Progenitor cell of endocrine pancreas (in vitro differentiated cells): ENCODE measurements around the gene FBXO11. TPM values are rescaled to one million over a fixed set of nuclear protein-coding genes. Genes with fewer than 3 reads are reported as not detected.

ENCODE experiments used
- DNase-seq: peaks from one replicate; pipeline ENCODE4 v3.0.0; 2021; ENCODE audit warnings: low spot score; ENCODE audit not compliant: unreplicated experiment
- H3K27ac Mint-ChIP-seq: 2 replicates; pipeline ENCODE4 v1.8.0; 2021; ENCODE audit warnings: mild to moderate bottlenecking, moderate library complexity, mixed read lengths
- H3K27me3 Mint-ChIP-seq: 2 replicates; pipeline ENCODE4 v1.8.0; 2021; ENCODE audit warnings: mixed read lengths
- H3K36me3 Mint-ChIP-seq: 2 replicates; pipeline ENCODE4 v1.8.0; 2022; ENCODE audit warnings: mixed read lengths; ENCODE audit not compliant: insufficient read depth
- H3K4me1 Mint-ChIP-seq: 2 replicates; pipeline ENCODE4 v1.8.0; 2021; ENCODE audit warnings: low read depth, mixed read lengths
- H3K4me3 Mint-ChIP-seq: 2 replicates; pipeline ENCODE4 v1.8.0; 2021; ENCODE audit warnings: low read depth, mild to moderate bottlenecking, moderate library complexity, mixed read lengths
- H3K9me3 Mint-ChIP-seq: 2 replicates; pipeline ENCODE4 v1.8.0; 2021; ENCODE audit warnings: low read depth, mixed read lengths
- CTCF ChIP-seq: fragments of 200-600 bp; sonication (generic); IDR thresholded peaks from one replicate; pipeline ENCODE4 v1.5.0; 2021; ENCODE audit warnings: antibody characterized with exemption, mild to moderate bottlenecking; ENCODE audit not compliant: unreplicated experiment
- total RNA-seq: library from RNA; stranded (reverse); gene quantifications from 2 replicates; pipeline ENCODE4 v1.2.1, GENCODE V29; 2021

The FBXO11 gene
- total RNA-seq, 1 donor from 2014 or later = 96.5 TPM

DNA sequence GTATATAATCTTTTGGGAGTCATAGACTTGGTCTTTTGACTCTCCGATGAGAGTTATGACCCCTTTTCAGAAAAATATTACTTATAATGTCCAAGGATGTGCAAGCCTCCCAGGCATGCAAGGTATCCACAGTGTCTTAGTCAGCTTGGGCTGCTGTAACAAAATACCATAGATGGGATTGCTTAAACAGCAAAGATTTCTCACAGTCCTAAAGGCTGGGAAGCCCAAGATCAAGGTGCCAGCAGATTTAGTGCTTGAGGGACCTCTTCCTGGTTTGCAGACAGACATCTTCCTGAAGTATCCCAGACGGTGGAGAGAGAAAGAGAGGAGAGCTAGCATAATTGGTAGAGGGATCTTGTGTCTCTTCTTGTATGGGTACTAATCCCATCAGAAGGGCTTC is 35.6 kb upstream of the FBXO11 start:
- Mint-ChIP-seq H3K27ac (no peak overlapping the region), H3K4me1 (peaks cover 4% of the 10 kb centered on the region), H3K9me3 (no peaks in the 10 kb centered on the region), H3K27me3 (peaks cover 9% of the 10 kb centered on the region), H3K36me3 (no peaks in the 10 kb centered on the region), H3K4me3 (no peak overlapping the region)
- no peak for TF ChIP-seq CTCF
- no peak for DNase-seq

DNA sequence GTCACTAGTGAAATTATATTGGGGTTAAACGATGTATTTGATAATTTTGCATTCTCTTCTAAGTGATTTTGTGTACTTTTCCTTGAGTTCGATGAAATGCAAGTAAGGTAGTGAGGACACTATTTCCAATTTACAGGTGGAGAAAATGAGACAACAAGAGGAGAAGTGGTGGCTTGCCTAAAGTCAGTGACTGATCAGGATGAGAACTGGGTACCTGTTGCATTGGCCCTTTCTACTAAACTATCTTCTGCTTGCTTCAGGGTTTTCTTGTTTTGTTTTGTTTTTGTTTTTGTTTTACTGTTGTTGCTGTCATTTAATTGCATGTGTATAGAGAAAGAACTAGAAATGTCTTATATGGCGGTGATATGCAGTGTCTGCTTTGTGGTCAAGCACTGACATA is 31.4 kb upstream of the FBXO11 start:
- Mint-ChIP-seq H3K9me3 (no peaks in the 10 kb centered on the region), H3K27me3 (peaks cover 9% of the 10 kb centered on the region), H3K4me1 (peaks cover 4% of the 10 kb centered on the region), H3K36me3 (no peaks in the 10 kb centered on the region), H3K27ac (no peak overlapping the region), H3K4me3 (no peak overlapping the region)
- TF ChIP-seq CTCF = no peak
- no peak for DNase-seq

DNA sequence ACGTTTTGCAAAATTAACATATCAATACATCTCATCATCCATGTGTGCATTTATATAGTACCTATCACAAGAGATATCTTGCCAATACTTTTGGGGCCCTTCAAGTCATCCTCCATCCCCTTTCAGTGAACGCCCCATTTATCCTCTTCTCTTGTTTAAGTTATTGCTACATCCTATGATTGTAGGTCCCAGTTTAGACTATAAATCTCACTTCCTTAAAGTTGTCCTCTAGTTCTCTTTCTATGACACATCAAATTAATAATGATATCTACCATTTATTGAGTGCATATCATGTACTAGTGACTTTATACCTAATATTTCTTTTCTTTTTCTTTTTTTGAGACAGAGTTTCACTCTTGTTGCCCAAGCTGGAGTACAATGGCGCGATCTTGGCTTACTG is 28.8 kb upstream of the FBXO11 start:
- DNase-seq = no peak
- TF ChIP-seq CTCF = no peak
- no peak overlapping the region for H3K27ac Mint-ChIP-seq
- peaks cover 4% of the 10 kb centered on the region for H3K4me1 Mint-ChIP-seq
- H3K27me3 Mint-ChIP-seq = peaks cover 6% of the 10 kb centered on the region
- no peaks in the 10 kb centered on the region for H3K9me3 Mint-ChIP-seq
- H3K4me3 Mint-ChIP-seq = no peak overlapping the region
- H3K36me3 Mint-ChIP-seq = no peaks in the 10 kb centered on the region

GRCh38 chr2:47918043-47918442 is 11.7 kb upstream of the FBXO11 start:
- Mint-ChIP-seq H3K27me3 (peaks cover 7% of the 10 kb centered on the region), H3K36me3 (no peaks in the 10 kb centered on the region), H3K4me3 (no peak overlapping the region), H3K9me3 (no peaks in the 10 kb centered on the region), H3K27ac (no peak overlapping the region), H3K4me1 (peaks cover 6% of the 10 kb centered on the region)
- no peak for TF ChIP-seq CTCF
- no peak for DNase-seq

DNA sequence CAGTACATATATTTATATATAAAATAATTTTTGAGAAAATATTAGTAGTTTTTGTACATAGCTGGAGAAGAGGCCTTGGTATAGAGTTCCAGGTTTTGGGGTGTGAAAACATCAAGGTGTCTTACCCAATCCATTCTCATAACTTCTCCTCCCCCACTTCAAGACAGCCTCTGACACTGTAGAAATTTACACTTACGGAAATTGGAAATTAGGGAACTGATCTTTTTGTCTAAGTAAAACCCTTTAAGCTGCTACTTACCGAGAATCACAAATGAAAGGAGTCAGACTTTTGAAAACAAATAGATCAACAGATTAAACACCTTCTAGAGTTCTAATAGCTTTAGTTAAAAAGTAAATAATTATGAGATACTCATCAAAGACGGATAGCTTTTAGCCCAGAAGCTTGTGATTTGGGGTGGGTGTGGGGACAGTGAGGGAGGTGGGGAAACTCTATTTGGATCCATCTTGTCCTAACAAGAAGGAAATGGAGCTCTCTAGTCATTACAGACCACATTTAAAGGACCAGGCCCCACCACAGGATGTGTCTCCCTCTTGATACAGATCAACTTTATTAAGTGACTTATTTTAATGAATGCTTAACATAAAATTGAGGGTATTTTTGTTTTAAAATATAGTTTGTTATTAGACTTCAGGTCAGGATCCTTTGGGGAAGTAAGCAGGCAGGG is 11.1 kb upstream of the FBXO11 start:
- Mint-ChIP-seq H3K27me3 (peaks cover 7% of the 10 kb centered on the region), H3K4me1 (peaks cover 7% of the 10 kb centered on the region), H3K36me3 (no peaks in the 10 kb centered on the region), H3K4me3 (no peak overlapping the region), H3K9me3 (no peaks in the 10 kb centered on the region), H3K27ac (no peak overlapping the region)
- no peak for TF ChIP-seq CTCF
- DNase-seq = no peak
